Osteoblast (primary cell): ENCODE measurements around the gene USP4. TPM values are rescaled to one million over a fixed set of nuclear protein-coding genes. Genes with fewer than 3 reads are reported as not detected.

Source experiments
- DNase-seq: peaks from one replicate; pipeline ENCODE4 v3.0.0; 2011; ENCODE audit warnings: low spot score, mixed read lengths; ENCODE audit not compliant: insufficient read length; ENCODE audit errors: missing footprints
- H2AFZ ChIP-seq: 2 replicates; pipeline ENCODE4 v1.6.0; 2011; ENCODE audit warnings: mild to moderate bottlenecking, low read length
- H3K27ac ChIP-seq: 2 replicates; pipeline ENCODE4 v1.5.1; 2011; ENCODE audit warnings: mild to moderate bottlenecking, low read depth, low read length, moderate library complexity
- H3K27me3 ChIP-seq: 2 replicates; pipeline ENCODE4 v1.6.0; 2012; ENCODE audit warnings: mild to moderate bottlenecking, control low read depth, inconsistent platforms, low read length, moderate library complexity; ENCODE audit not compliant: insufficient read depth
- H3K36me3 ChIP-seq: 2 replicates; pipeline ENCODE4 v1.5.1; 2011; ENCODE audit warnings: mild to moderate bottlenecking, low read length, control low read depth, moderate library complexity; ENCODE audit not compliant: insufficient read depth
- H3K4me1 ChIP-seq: 2 replicates; pipeline ENCODE4 v1.5.1; 2011; ENCODE audit warnings: mild to moderate bottlenecking, low read length, control low read depth, moderate library complexity; ENCODE audit not compliant: insufficient read depth
- H3K4me2 ChIP-seq: 2 replicates; pipeline ENCODE4 v1.6.0; 2011; ENCODE audit warnings: mild to moderate bottlenecking, low read length; ENCODE audit not compliant: insufficient read depth
- H3K4me3 ChIP-seq: fragments of 200-600 bp; sonication (generic); 3 replicates; pipeline ENCODE4 v1.5.1; 2012; ENCODE audit warnings: mild to moderate bottlenecking, low read length, inconsistent platforms; ENCODE audit not compliant: insufficient read depth
- H3K79me2 ChIP-seq: 2 replicates; pipeline ENCODE4 v1.6.0; 2012; ENCODE audit warnings: mild to moderate bottlenecking, low read length, control low read depth, inconsistent platforms; ENCODE audit not compliant: insufficient read depth
- H3K9me3 ChIP-seq: 2 replicates; pipeline ENCODE4 v1.5.1; 2011; ENCODE audit warnings: low read depth, low read length, control low read depth
- H4K20me1 ChIP-seq: 2 replicates; pipeline ENCODE4 v1.6.0; 2012; ENCODE audit warnings: mild to moderate bottlenecking, low read length, control low read depth; ENCODE audit not compliant: insufficient read depth
- CTCF ChIP-seq: IDR thresholded peaks from 2 replicates; pipeline ENCODE4 v1.5.1; 2011; ENCODE audit warnings: mild to moderate bottlenecking, low read depth, low read length, moderate library complexity; ENCODE audit errors: extremely low read depth
- total RNA-seq: library from RNA; depleted of rRNA; stranded (reverse); fragments of >200 nt; gene quantifications from 2 replicates; pipeline ENCODE4 v1.2.3, GENCODE V29; 2012

The USP4 gene
- total RNA-seq, 1 donor: 22.1 TPM

GRCh38 chr3:49273825-49274532 lies 65.9 kb downstream of the USP4 start:
- peaks cover 10% of the 10 kb centered on the region for H3K36me3 ChIP-seq

DNA sequence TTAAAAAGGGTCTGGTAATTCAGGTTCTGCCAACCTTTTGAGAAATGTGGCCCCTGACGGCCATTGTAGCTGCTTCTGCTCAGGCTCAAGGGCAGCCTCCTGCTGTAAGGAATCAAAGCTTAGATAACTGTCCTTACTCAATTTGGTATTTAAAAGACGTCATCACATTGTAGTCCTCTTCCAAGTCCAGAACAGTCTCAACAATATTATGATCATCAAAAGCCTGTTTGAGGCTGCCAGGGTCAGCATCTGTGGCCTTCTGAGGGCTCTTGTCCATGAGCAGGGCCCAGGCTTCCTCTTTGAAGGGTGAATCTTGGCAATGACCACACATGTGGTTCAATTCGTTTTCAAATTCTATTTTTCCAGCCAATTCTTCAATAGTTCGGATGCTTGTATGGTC lies 68.8 kb downstream of the USP4 start:
- no peaks in the 10 kb centered on the region for H3K36me3 ChIP-seq
- H3K4me2 ChIP-seq: no peak overlapping the region
- no peak overlapping the region for H3K4me3 ChIP-seq
- H3K4me1 ChIP-seq: peaks cover 5% of the 10 kb centered on the region
- H3K9me3 ChIP-seq: no peaks in the 10 kb centered on the region
- no peaks in the 10 kb centered on the region for H3K79me2 ChIP-seq
- no peak overlapping the region for H3K27ac ChIP-seq
- H3K27me3 ChIP-seq: no peaks in the 10 kb centered on the region
- no peaks in the 10 kb centered on the region for H4K20me1 ChIP-seq
- no peak overlapping the region for H2AFZ ChIP-seq
- no peak for TF ChIP-seq CTCF
- no peak for DNase-seq

More at GRCh38 chr3:49273825-49274532, 65.9 kb downstream of the USP4 start:
- Histone ChIP-seq H2AFZ (no peak overlapping the region), H3K9me3 (no peaks in the 10 kb centered on the region), H4K20me1 (no peaks in the 10 kb centered on the region), H3K79me2 (no peaks in the 10 kb centered on the region), H3K4me2 (no peak overlapping the region), H3K27me3 (no peaks in the 10 kb centered on the region), H3K27ac (peak overlapping the region; percentile 11), H3K4me1 (peaks cover 17% of the 10 kb centered on the region), H3K4me3 (no peak overlapping the region)
- no peak for TF ChIP-seq CTCF
- DNase-seq: peak; percentile 55

DNA sequence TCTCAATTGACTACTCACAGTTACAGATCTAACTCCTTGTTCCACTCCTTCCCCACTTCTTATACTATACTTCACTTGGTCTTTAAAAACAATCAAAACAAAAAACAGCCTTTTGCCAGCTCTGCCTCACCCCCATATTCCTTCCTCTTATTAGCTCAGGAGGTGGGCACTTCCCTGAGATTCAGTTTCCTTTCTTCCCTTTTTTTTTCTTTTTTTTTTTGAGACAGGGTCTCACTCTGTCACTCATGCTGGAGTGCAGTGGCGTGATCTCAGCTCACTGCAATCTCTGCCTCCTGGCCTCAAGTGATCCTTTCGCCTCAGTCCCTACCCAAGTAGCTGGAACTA lies 69.7 kb downstream of the USP4 start:
- Histone ChIP-seq H2AFZ (no peak overlapping the region), H3K27me3 (no peaks in the 10 kb centered on the region), H3K4me3 (no peak overlapping the region), H3K36me3 (no peaks in the 10 kb centered on the region), H3K79me2 (no peaks in the 10 kb centered on the region), H3K4me1 (peaks cover 2% of the 10 kb centered on the region), H4K20me1 (no peaks in the 10 kb centered on the region), H3K4me2 (no peak overlapping the region), H3K27ac (no peak overlapping the region), H3K9me3 (no peaks in the 10 kb centered on the region)
- no peak for DNase-seq
- TF ChIP-seq CTCF: no peak

- TF ChIP-seq CTCF: no peak
- H3K4me1 ChIP-seq: peaks cover 2% of the 10 kb centered on the region
- no peak for DNase-seq
Measured at GRCh38 chr3:49269443-49270155, 70.3 kb downstream of the USP4 start.

More at GRCh38 chr3:49269443-49270155, 70.3 kb downstream of the USP4 start:
- H2AFZ ChIP-seq: no peak overlapping the region
- H4K20me1 ChIP-seq: no peaks in the 10 kb centered on the region
- no peak overlapping the region for H3K27ac ChIP-seq
- H3K4me2 ChIP-seq: no peak overlapping the region
- H3K27me3 ChIP-seq: no peaks in the 10 kb centered on the region
- no peaks in the 10 kb centered on the region for H3K9me3 ChIP-seq
- H3K4me3 ChIP-seq: no peak overlapping the region
- no peaks in the 10 kb centered on the region for H3K36me3 ChIP-seq
- no peaks in the 10 kb centered on the region for H3K79me2 ChIP-seq
